ENCODE measurements around the gene YEATS4. TPM values are rescaled to one million over a fixed set of nuclear protein-coding genes. Genes with fewer than 3 reads are reported as not detected.

YEATS4 gene
- total RNA-seq, 1 donor from 2014 or later, result 17.5 TPM

DNA sequence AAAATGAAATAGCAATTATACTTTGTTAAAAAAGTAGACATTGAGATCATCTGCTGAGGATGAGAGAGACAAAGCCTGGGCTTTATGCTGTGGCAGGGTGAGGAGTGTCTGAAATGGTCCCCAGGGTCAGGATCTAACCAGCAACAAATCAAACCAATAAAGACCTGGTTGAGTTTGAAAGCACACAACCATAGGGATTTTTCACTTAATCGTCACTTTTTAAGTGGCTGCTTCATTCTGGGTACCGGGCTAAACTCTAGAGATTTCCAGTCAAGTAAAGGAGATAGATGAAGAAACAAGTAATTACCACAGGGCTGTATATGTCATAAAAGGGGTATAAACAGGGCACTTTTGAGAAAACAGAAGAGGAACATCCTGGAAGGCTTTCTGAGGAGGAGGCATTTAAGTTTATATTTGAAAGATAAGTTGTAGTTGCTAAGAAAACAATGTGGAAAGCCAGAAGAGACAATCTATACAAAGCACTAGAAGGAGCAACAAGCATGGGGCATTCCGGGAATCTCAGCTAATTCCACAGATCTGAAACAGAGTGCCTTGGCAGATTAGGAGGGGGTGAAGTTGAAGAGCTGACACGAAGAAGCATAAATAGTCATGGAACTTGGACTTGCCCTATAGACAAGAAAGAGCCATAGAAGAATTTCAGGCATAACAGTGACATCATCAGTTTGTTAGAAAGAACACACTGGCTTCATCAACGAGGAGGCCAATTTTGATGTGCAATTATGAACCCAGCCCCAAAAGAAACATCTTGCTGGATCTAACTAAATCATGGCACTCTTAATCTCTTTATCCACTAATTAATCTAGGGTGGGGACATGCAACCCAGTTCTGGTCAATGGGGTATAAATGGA, 63.7 kb downstream of the YEATS4 start:
- ATAC-seq, result no peak
- intact Hi-C loops (cut with DNase I), result no loop called here
- no peak for DNase-seq (ENCODE audit: low spot score)

- DNase-seq (ENCODE audit: low spot score) (no peak), ATAC-seq (no peak)
- intact Hi-C loops (cut with DNase I), result no loop called here
Measured at GRCh38 chr12:69425417-69425816, 65.9 kb downstream of the YEATS4 start.

DNA sequence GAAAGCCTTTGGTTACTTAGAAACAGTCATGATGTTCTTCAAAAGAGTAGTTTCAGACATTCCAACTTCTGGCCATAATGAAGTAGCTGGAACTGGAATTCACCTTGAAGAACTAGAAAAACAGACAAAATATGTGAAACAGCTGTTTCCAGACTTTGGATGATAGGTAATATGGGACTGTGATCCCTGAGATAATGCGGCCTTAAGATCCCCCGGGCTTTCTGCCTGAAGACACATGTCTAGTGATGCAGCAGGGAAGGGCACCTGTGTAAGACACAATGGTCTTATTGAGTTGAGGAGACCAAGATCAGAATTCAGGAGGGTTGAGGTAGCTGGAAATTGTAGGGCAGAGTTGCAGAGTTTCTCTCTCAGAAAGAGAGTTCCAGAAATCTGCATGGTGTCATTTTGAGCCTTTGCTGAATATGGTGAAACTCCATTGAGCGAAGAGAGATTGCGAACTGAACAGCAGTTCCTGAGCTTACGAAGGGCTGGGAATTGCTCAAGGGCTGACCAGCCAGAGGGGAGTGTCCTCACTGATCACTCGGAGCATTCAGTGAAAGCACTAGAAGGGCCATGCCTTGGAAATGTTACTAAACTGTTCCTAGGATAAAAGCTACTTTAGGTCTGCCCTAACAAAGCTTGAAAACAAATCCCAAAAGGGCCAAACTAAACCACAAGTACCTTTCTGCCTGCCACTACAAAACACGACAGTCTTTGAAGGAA, 69.0 kb downstream of the YEATS4 start:
- ATAC-seq (peak; percentile 85), DNase-seq (ENCODE audit: low spot score) (no peak)
- intact Hi-C loops (cut with DNase I), result no loop called here

DNA sequence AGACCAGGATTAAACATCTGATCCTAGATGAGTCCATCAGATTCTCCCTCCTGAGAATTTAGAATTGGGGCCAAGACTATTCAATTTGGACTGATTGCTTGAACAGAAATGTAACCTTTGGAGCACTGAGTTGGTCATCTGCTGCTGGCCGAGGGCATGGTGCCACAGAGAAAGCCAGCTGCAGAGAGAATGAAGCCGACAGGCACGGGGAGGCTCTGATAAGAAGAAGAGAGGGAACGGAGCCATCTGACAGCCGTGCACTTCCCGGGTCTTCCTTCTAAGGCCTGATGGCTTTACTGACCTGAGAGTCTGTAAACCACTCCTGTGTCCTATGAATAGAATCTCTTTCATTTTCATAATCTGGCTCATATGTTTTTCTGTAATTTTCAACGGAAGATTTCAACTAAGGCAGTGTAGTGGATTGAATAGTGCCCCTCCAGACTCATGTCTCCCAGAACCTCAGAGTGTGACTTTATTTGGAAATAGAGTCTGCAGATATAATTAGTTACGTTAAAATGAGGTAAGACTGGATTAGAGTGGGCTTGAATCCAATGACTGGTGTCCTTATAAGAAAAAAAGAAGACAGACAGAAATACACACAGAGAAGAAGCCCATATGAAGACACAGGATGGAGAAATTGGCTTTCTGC, 71.5 kb downstream of the YEATS4 start:
- intact Hi-C loops (cut with DNase I), result no loop called here
- no peak for DNase-seq (ENCODE audit: low spot score)
- ATAC-seq, result no peak

DNA sequence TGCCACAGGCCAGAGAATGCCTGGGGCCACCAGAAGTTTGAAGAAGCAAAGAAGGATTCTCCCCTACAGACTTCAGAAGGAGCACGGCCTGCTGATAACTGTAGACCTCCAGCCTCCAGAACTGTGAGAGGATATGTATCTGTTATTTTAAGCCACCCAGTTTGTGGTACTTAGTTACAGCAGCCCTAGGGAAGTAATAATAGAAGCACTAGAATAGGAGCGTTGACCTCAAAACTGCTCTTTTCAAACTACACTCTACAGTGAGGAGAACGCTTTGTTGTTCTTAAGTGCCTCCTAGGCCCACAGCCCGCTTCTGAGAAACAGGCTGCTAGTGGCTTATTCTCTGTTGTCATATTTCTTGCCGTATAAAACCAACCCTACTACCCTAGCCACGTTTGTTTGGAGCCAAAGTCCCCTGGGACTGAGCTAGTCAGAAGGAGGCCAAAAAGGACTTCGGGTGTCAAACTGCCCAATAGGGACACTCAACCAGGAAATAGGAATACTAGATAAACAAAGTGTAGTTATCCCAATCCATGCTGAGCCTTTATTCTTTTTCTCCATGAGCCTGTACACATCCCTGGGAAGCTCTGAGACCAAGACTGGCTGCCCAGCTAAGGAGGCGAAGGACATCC, 72.2 kb downstream of the YEATS4 start:
- peak; percentile 33 for ATAC-seq
- intact Hi-C loops (cut with DNase I), result no loop called here
- DNase-seq (ENCODE audit: low spot score), result no peak

DNA sequence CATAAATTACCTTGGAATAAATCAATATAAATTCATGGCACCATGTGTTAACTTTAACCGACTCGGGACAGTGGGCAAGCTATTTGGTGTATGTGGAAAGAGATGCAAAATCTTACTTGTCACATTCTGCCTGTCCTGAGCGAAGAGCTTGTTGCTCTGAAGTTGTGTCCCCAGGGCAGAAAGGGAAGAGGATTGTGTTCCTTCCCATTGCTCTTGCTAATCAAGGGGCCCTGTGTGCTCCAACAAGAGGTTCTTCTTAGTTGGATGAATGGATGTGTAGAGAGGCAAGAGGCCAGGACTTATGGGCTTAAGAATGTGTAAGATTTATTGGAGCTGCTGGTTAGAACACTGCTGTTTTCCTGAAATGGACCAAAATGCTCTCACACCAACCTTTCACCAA, 74.1 kb downstream of the YEATS4 start:
- no peak for DNase-seq (ENCODE audit: low spot score)
- intact Hi-C loops (cut with DNase I), result no loop called here
- no peak for ATAC-seq

DNA sequence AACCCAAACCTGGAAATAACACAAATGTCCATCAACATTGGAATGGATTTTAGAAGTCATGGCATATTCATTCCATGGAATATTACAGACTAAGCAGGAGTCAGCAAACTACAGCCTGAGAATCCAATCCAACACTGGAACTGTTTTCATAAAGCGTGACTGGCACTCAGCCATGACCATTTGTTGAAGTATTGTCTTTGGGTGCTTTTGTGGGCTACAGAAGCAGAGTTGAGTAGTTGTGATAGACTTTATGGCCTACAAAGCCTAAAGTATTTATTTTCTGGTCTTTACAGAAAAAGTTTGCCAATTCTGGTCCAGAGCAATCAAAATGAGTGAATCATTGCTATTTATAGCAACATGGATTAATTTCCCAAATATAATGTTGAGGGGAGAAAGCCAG, 76.1 kb downstream of the YEATS4 start:
- intact Hi-C loops (cut with DNase I), result no loop called here
- DNase-seq (ENCODE audit: low spot score) (no peak), ATAC-seq (no peak)

- DNase-seq (ENCODE audit: low spot score) (no peak), ATAC-seq (no peak)
- intact Hi-C loops (cut with DNase I), result no loop called here
Measured at GRCh38 chr12:69437073-69437472, 77.5 kb downstream of the YEATS4 start.

DNA sequence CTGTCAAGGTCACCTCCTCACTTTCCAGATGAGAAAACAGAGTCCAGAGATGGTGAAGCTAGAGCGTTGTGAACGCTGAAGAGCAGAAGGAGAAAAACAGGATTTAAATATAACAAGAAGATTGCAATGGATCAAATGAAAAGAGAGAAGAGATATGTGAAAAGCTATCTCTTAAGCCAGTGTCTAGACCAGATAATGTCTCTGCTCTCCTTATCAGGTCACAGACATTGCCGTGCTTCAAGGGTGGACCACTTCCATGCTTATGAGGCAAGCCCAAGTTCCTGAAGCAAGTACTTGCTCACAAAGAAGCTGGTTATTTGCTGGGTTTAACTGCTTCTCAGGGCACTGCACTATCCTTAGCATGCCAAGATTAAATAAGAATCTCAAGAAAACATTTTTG, 79.0 kb downstream of the YEATS4 start:
- DNase-seq (ENCODE audit: low spot score) (no peak), ATAC-seq (no peak)
- intact Hi-C loops (cut with DNase I), result no loop called here

DNA sequence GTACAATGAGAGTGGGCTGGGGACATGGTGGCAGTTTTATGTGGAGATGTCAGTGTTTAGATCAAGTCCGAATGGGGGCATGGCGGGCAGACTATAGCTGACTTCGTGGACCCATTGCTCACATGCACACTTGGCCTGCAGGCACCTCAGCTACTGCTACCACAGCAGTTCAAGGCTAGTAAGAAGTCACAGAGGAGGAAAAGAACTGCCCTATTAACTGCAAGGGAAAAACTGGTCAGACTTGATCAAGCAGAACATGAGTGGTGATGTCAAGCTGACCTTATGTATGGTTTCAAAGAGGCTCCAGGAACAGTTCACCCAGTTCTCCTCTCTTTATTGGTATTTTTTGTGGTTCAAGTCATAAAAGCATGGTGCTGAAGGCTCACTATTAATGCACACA, 80.5 kb downstream of the YEATS4 start:
- intact Hi-C loops (cut with DNase I), result no loop called here
- DNase-seq (ENCODE audit: low spot score) (no peak), ATAC-seq (no peak)

Other genes starting within 250 kb of the YEATS4 start
- 72.5 TPM for gene CPSF6, start 120.2 kb upstream of the YEATS4 start, total RNA-seq
- 112 TPM for gene LYZ, start 11.4 kb upstream of the YEATS4 start, total RNA-seq
- gene FRS2, start 110.6 kb downstream of the YEATS4 start, total RNA-seq, result 58.0 TPM
- 110 TPM for gene CCT2, start 225.7 kb downstream of the YEATS4 start, total RNA-seq